Skeletal muscle satellite cell (primary cell): ENCODE results near the gene C4B.
"Not testable (repeated sequence)": the region's sequence is repeated elsewhere in the genome, so short reads cannot be mapped to it uniquely, and the experiment has no call there.

Experiments
- H3K27me3 ChIP-seq: 2 replicates; pipeline ENCODE4 v1.7.0; 2013; ENCODE audit warnings: low read length; ENCODE audit not compliant: control insufficient read depth, insufficient read depth
- H3K36me3 ChIP-seq: 2 replicates; pipeline ENCODE4 v1.7.0; 2013; ENCODE audit warnings: mild to moderate bottlenecking, control low read depth, low read length; ENCODE audit not compliant: insufficient read depth
- H3K4me1 ChIP-seq: 2 replicates; pipeline ENCODE4 v1.7.0; 2013; ENCODE audit warnings: low read length; ENCODE audit not compliant: control insufficient read depth, insufficient read depth
- H3K4me2 ChIP-seq: 2 replicates; pipeline ENCODE4 v1.7.0; 2013; ENCODE audit warnings: mild to moderate bottlenecking, low read length
- H3K4me3 ChIP-seq: 2 replicates; pipeline ENCODE4 v1.7.0; 2013; ENCODE audit warnings: low read length
- H3K9ac ChIP-seq: 2 replicates; pipeline ENCODE4 v1.7.0; 2013; ENCODE audit warnings: mild to moderate bottlenecking, low read depth, low read length, moderate library complexity
- H3K9me3 ChIP-seq: replicated peaks from 2 replicates; pipeline ENCODE4 v1.7.0; 2013; ENCODE audit warnings: mild to moderate bottlenecking, control low read depth, low read length

Gene C4B

DNA sequence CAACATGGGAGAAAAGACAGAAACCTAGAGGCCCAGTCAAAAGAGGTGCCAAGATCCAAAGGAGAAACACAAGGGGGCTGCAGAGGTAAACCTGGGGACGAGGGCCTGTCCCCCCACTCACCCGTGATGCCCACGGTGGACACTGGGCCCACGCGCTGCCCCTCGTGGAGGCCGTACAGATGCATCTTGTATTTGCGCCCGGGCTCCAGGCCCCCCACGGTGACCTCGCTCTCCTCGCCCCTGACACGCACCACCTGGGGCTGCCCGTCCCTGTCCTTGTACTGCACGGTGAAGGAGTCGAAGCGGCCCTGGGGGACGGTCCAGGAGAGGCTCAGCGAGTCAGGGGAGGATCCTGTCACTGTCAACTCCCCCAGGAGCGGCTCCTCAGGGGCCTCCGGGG lies 34.6 kb downstream of the C4B start:
- Histone ChIP-seq H3K4me1 (peaks cover 13% of the 10 kb centered on the region), H3K27me3 (peaks cover 35% of the 10 kb centered on the region)
- not testable (repeated sequence) for H3K4me2 ChIP-seq, H3K9ac ChIP-seq, H3K36me3 ChIP-seq, H3K4me3 ChIP-seq, H3K9me3 ChIP-seq

DNA sequence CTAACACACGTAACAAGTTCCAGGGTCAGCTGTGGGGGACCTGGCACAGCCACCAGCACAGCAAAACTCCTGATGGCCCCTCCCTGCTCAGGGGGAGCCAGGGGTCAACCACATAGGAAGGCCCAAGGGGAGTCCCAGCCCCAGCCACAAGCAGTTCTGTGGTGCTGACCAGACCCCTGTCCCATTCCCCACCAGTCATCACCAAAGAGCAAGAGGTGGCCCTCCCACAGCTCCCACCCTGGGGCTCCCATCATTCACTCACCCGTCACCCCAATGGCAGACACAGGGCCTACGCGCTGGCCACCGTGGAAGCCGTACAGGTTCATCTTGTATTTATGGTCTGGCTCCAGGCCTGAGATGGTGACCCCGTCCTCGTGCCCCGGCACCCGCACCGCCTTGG lies 35.1 kb downstream of the C4B start:
- H3K9ac ChIP-seq, H3K4me2 ChIP-seq, H3K4me3 ChIP-seq, H3K36me3 ChIP-seq, H3K9me3 ChIP-seq: not testable (repeated sequence)
- peaks cover 13% of the 10 kb centered on the region for H3K4me1 ChIP-seq
- peaks cover 40% of the 10 kb centered on the region for H3K27me3 ChIP-seq

DNA sequence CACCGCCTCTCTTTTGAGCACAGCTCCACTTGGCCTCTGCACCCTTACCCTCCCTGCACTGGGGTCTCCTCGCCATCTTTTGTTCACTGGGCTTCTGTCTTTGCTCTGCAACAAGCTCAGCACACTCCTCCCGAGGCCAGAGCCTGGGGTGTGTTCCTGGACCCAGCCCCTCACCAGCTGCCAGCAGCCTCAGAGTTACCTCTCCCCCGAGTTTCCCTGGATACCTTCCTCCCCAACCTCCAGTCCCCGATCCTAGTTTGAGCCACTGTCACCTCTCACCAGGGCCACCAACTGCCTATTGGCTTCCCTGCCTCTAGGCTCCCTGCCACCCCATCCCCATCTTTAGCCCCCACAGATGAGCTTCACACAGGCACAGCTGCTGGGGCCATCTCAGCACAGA lies 36.0 kb downstream of the C4B start:
- Histone ChIP-seq H3K36me3 (no peaks in the 10 kb centered on the region), H3K9me3 (no peaks in the 10 kb centered on the region), H3K4me2 (no peak overlapping the region), H3K9ac (no peak overlapping the region), H3K4me3 (no peak overlapping the region), H3K4me1 (peaks cover 13% of the 10 kb centered on the region), H3K27me3 (peaks cover 48% of the 10 kb centered on the region)

DNA sequence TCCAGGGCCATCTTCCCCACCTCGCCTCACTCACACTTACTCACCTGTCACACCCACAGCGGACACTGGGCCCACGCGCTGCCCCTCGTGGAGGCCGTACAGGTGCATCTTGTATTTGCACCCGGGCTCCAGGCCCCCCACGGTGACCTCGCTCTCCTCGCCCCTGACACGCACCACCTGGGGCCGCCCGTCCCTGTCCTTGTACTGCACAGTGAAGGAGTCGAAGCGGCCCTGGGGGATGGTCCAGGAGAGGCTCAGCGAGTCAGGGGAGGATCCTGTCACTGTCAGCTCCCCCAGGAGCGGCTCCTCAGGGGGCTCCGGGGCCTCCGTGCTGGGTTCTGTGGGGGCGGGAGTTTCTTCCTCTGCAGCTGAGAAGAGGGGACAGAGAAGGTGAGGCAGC lies 38.0 kb downstream of the C4B start:
- not testable (repeated sequence) for H3K36me3 ChIP-seq, H3K4me1 ChIP-seq, H3K4me2 ChIP-seq, H3K9ac ChIP-seq, H3K4me3 ChIP-seq, H3K9me3 ChIP-seq
- peaks cover 50% of the 10 kb centered on the region for H3K27me3 ChIP-seq

DNA sequence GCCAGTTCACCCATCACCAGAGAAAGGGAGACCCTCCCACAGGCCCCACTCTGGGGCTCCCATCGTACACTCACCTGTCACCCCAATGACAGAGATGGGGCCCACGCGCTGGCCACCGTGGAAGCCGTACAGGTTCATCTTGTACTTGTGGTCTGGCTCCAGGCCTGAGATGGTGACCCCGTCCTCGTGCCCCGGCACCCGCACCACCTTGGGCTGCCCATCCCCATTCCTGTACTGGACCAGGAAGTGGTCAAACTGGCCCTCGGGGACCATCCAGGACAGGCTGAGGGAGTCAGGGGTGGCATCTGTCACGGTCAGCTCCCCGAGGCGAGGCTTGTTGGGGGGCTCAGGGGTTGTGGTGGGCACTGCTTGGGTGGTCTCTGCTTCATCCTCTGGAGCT lies 38.7 kb downstream of the C4B start:
- not testable (repeated sequence) for H3K9me3 ChIP-seq, H3K4me2 ChIP-seq
- H3K27me3 ChIP-seq = peaks cover 57% of the 10 kb centered on the region

DNA sequence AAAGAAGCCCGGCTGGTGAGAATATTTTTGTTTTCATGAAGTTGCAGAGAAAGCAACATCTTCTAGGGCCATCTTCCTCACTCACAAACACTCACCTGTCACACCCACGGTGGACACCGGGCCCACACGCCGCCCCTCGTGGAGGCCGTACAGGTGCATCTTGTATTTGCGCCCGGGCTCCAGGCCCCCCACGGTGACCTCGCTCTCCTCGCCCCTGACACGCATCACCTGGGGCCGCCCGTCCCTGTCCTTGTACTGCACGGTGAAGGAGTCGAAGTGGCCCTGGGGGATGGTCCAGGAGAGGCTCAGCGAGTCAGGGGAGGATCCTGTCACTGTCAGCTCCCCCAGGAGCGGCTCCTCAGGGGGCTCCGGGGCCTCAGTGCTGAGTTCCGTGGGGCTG lies 41.2 kb downstream of the C4B start:
- H3K4me1 ChIP-seq = not testable (repeated sequence)
- H3K27me3 ChIP-seq = peaks cover 54% of the 10 kb centered on the region

More for the DNA sequence above, 38.7 kb downstream of the C4B start:
- not testable (repeated sequence) for H3K4me3 ChIP-seq, H3K36me3 ChIP-seq, H3K9ac ChIP-seq, H3K4me1 ChIP-seq

DNA sequence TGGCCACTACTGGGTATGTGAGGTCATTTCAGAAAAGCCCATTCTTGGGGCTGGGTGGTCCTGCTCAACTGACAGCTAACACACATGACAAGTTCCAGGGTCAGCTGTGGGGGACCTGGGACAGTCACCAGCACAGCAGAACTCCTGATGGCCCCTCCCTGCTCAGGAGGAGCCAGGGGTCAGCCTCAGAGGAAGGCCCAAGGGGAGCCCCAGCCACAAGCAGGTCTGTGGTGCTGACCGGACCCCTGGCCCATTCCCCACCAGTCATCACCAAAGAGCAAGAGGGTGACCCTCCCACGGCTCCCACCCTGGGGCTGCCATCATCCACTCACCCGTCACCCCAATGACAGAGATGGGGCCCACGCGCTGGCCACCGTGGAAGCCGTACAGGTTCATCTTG lies 41.7 kb downstream of the C4B start:
- no peaks in the 10 kb centered on the region for H3K36me3 ChIP-seq
- H3K4me1 ChIP-seq = no peaks in the 10 kb centered on the region
- no peaks in the 10 kb centered on the region for H3K9me3 ChIP-seq
- no peak overlapping the region for H3K4me2 ChIP-seq
- peaks cover 53% of the 10 kb centered on the region for H3K27me3 ChIP-seq
- H3K9ac ChIP-seq = no peak overlapping the region
- H3K4me3 ChIP-seq = no peak overlapping the region

More for the DNA sequence above, 41.2 kb downstream of the C4B start:
- H3K4me2 ChIP-seq, H3K4me3 ChIP-seq, H3K9me3 ChIP-seq, H3K9ac ChIP-seq, H3K36me3 ChIP-seq: not testable (repeated sequence)

DNA sequence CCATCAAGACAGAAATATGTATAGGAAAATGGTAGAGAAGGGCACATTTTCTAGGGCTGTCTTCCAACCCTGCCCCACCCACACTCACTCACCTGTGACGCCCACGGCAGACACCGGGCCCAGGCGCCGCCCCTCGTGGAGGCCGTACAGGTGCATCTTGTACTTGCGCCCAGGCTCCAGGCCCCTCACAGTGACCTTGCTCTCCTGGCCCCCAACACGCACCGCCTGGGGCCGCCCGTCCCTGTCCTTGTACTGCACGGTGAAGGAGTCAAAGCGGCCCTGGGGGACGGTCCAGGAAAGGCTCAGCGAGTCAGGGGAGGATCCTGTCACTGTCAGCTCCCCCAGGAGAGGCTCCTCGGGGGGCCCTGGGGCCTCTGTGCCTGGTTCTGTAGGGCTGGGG lies 43.4 kb downstream of the C4B start:
- H3K27me3 ChIP-seq = peaks cover 46% of the 10 kb centered on the region

DNA sequence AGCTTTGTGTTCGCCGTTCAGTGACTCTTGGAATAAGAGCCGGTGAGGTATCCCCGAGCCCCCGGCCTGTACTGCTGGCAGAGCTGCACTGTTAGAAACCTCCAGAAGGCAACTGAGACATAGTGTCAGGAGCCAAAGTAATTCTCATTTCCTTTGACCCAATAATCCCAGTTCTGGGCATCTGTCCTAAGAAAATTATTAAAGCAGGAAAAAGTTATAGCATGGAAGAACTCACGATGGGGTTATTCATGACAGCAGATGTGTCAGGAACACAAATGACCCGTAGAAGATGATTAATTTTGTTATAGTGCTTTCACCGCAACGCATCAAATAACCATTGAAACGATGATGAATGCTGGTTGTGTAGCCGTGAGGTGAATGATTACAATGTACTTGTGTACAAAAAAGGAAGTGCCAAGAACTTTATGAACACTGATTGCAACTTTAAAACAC lies 43.9 kb downstream of the C4B start:
- Histone ChIP-seq H3K27me3 (peaks cover 46% of the 10 kb centered on the region), H3K4me2 (no peak overlapping the region), H3K4me3 (no peak overlapping the region), H3K9me3 (no peaks in the 10 kb centered on the region), H3K9ac (no peak overlapping the region), H3K36me3 (no peaks in the 10 kb centered on the region), H3K4me1 (no peaks in the 10 kb centered on the region)

More for the DNA sequence above, 43.4 kb downstream of the C4B start:
- Histone ChIP-seq H3K36me3 (no peaks in the 10 kb centered on the region), H3K9me3 (no peaks in the 10 kb centered on the region), H3K4me1 (no peaks in the 10 kb centered on the region), H3K4me3 (no peak overlapping the region), H3K9ac (no peak overlapping the region), H3K4me2 (no peak overlapping the region)

DNA sequence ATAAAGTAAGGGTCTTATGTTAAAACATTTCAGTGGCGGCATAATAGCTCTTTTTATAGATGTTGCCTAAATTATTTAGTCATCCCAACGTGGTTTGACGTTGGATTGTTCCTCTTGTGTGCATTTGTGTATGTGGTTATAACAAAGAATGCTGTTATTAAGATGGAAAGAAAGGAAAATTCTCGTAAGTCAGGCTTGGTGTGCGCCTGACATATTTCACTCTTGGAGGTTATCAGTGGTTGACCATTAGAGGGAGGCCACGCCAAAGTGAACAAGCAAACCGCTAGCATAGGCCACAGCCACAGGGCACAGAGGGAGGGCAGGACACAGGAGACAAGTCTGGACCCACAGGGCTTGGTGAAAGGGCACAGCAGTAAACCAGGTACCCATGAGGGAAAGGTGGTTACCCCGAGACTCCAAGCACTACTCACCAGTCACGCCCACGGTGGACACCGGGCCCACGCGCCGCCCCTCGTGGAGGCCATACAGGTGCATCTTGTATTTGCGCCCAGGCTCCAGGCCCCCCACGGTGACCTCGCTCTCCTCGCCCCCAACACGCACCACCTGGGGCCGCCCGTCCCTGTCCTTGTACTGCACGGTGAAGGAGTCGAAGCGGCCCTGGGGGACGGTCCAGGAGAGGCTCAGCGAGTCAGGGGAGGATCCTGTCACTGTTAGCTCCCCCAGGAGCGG lies 46.5 kb downstream of the C4B start:
- H3K36me3 ChIP-seq = no peaks in the 10 kb centered on the region
- H3K27me3 ChIP-seq = peaks cover 42% of the 10 kb centered on the region
- no peak overlapping the region for H3K9ac ChIP-seq
- H3K9me3 ChIP-seq = no peaks in the 10 kb centered on the region
- no peak overlapping the region for H3K4me3 ChIP-seq
- H3K4me1 ChIP-seq = no peaks in the 10 kb centered on the region
- no peak overlapping the region for H3K4me2 ChIP-seq

DNA sequence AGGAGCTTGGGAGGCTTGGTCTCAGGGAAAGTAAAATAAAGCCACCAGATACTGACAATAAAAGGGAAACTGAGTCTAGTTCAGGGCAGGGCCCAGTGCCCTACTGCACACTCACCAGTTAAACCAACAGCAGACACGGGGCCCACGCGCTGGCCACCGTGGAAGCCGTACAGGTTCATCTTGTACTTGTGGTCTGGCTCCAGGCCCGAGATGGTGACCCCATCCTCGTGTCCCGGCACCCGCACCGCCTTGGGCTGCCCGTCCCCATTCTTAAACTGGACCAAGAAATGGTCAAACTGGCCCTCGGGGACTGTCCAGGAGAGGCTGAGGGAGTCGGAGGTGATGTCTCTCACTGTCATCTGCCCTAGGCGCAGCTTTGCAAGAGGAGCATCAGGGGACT lies 50.1 kb downstream of the C4B start:
- Histone ChIP-seq H3K36me3 (no peaks in the 10 kb centered on the region), H3K9me3 (no peaks in the 10 kb centered on the region), H3K4me3 (no peak overlapping the region), H3K4me1 (no peaks in the 10 kb centered on the region), H3K27me3 (peaks cover 50% of the 10 kb centered on the region), H3K4me2 (no peak overlapping the region), H3K9ac (no peak overlapping the region)

DNA sequence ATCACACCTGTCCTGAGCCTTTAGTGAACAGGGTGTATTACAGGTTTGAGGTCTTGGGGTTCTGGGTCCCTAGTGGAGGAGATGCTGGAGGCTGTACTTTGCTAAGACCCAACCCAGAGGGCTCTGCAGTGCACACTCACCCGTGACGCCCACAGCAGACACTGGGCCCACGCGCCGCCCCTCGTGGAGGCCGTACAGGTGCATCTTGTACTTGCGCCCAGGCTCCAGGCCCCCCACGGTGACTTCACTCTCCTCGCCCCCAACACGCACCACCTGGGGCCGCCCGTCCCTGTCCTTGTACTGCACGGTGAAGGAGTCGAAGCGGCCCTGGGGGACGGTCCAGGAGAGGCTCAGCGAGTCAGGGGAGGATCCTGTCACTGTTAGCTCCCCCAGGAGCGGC lies 52.9 kb downstream of the C4B start:
- not testable (repeated sequence) for H3K9me3 ChIP-seq, H3K4me2 ChIP-seq, H3K9ac ChIP-seq, H3K4me3 ChIP-seq, H3K4me1 ChIP-seq, H3K36me3 ChIP-seq
- peaks cover 63% of the 10 kb centered on the region for H3K27me3 ChIP-seq
